HL-60/S4 (cell line): ENCODE measurements around the gene SPATA16.
"Not testable (repeated sequence)": the region's sequence is repeated elsewhere in the genome, so short reads cannot be mapped to it uniquely, and the experiment has no call there.

ENCODE experiments used
- in situ Hi-C: fragments of 300-500 bp; cut with MboI; formaldehyde crosslinking; loops from 2 replicates; pipeline ENCODE4 v1.14.3; 2022; ENCODE audit warnings: low sequenced_read_pairs

Gene SPATA16

GRCh38 chr3:173065543-173065981 is 75.5 kb downstream of the SPATA16 start:
- in situ Hi-C loops, result no loop called here

DNA sequence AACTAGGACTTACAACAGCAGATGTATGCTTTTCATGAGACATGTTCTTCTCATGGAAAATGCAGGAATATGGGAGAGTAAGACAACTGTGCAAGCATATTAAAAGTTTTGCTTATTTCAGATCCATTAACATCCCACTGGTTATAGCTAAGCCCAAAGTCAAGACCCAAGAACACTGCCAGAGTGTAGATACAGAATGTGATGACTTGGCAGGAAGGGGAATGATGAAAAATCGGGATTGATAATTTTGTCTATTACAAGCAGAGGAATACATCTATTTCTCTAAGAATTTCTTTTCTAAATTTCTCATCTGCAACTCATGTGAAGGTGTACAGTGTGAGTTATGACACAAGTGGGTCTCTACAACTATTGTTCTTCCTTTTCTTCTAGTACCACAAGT is 76.4 kb downstream of the SPATA16 start:
- in situ Hi-C loops, result no loop called here

DNA sequence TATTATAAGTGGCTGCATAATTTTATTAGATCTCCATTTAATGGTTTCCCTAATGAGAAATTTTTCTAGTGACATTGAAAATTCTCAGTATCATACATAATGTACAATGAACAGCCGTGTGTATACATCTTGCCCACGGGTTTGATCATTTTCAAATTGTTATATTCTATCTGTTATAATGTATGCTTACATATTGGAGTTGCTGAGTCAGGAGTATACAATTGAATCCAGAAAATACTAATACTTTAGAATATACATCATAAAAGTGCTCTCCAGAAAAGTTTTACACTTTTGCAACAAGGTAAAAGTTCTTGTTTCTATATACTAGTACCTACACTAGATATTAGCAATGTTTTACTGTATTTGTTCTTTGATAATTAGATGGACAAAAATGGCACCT is 82.8 kb downstream of the SPATA16 start:
- in situ Hi-C loops, result no loop called here

DNA sequence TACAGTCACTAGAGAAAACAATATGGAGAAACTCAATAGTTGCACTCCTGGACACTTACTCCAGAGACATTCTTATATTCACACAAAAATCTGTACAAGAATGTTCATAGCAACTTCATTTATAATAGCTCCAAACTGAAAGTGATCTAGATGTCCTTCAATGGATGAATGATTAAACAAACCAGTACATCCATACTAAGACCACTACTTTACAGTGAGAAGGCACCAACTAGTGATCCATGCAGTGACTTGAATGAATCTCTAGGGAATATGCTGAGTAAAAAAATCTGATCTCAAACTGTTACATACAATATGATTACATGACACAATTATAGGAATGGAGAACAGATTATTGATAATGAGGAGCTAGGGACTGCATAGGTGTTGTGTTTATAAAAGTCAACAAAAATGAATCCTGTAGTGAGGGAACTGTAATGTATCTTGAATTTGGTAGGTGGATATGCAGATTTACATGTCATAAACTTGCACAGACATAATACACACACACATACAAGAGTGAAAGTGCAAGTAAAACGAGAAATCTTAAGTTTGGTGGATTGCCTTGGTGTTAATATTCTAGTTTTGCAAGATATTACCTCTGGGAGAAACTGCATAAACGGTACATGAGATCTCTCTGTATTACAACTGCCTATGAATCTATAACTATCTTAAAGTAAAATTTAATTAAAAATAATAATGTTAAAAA is 85.7 kb downstream of the SPATA16 start:
- in situ Hi-C loops, result no loop called here

- in situ Hi-C loops, result no loop called here
These were observed 91.7 kb downstream of the SPATA16 start for GRCh38 chr3:173049360-173049759.

DNA sequence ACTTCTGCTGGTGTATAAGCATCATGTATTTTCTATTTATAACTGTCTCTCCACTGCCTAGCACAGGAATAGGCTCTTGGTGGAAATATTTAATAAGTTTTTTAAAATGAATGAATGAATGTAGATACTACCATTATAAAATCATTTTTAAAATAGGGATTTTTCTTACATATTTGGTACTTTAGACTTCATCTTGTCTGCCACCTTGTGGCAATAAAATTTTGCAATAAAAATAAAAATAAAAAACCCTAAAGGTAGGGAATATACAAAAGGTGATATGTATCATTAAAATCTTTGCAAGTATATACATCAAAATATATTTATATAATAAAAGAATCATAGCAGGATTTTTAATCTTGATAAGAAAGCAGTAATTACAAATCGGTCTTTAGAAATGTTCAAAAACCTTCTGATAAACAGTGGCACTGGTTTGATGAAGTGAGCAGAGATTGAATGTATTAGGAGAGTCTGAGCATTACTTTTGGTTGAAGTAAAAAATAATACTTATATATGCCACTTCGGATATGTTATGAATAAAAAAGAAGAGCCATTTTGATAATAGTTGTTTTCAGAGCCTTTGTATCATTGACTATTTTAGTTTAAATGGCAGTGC is 95.2 kb downstream of the SPATA16 start:
- in situ Hi-C loops, result no loop called here

GRCh38 chr3:173044998-173045397 is 96.0 kb downstream of the SPATA16 start:
- in situ Hi-C loops, result no loop called here

GRCh38 chr3:173043757-173044156 is 97.3 kb downstream of the SPATA16 start:
- in situ Hi-C loops, result no loop called here

GRCh38 chr3:173038484-173038871 is 102.6 kb downstream of the SPATA16 start:
- in situ Hi-C loops, result no loop called here

GRCh38 chr3:173037840-173038483 is 103.1 kb downstream of the SPATA16 start:
- in situ Hi-C loops, result no loop called here

DNA sequence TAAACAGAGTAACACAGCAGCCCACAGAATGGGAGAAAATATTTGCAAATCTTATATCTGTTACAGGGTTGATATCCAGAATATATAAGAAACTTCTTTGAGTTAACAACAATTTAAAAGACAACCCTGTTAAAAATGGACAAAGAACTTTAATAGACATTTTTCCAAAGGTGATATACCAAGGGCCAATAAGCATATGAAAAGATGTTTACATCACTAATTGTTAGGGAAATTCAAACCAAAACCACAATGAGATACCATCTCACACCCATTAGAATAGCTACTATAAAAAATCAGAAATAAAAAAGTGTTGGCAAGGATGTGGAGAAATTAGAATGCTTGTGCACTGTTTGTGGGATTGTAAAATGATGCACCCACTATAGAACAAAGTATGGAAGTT is 110.8 kb downstream of the SPATA16 start:
- in situ Hi-C loops, result no loop called here

GRCh38 chr3:173028351-173028750 is 112.7 kb downstream of the SPATA16 start:
- in situ Hi-C loops, result no loop called here

DNA sequence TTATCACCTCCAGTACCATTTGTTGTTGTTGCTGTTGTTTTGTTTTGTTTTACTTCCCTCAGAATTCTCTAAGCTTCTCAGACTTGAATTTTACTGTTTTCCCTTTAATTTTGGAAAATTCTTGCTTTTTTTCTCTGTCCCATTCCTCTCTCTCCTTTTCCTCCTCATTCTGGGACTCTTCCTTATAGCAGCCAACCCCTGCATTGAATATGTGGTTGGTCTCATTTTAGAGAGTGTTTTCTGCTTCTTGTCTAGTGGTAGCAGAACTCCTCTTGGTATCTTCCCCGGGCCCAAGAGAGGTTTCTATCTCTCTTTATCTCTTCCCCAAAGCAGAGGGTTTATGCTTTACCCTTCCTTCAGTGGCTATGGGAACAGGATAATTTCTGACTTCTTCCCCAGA is 113.6 kb downstream of the SPATA16 start:
- in situ Hi-C loops, result no loop called here

DNA sequence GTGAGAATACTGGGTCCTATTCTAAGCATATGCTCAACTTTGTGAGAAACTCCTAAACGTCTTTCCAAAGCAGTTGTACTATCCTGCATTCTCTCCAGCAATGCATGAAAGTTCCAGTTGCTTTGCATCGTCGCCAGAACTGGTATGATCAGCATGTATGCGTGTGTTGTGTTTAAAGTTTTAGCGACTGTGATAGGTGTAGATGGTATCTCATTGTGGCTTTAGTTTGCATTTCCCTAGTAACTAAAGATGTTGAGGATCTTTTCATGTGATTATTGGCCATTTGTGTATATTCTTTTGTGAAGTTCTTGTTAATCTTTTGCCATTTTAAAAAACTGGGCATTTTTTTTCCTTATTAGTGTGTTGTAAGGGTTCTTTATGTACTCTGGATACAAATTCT is 115.1 kb downstream of the SPATA16 start:
- in situ Hi-C loops, result no loop called here

- in situ Hi-C loops, result no loop called here
These were observed 119.4 kb downstream of the SPATA16 start for GRCh38 chr3:173021547-173022185.

- in situ Hi-C loops, result not testable (repeated sequence)
These were observed 120.9 kb downstream of the SPATA16 start for GRCh38 chr3:173020128-173020527.

DNA sequence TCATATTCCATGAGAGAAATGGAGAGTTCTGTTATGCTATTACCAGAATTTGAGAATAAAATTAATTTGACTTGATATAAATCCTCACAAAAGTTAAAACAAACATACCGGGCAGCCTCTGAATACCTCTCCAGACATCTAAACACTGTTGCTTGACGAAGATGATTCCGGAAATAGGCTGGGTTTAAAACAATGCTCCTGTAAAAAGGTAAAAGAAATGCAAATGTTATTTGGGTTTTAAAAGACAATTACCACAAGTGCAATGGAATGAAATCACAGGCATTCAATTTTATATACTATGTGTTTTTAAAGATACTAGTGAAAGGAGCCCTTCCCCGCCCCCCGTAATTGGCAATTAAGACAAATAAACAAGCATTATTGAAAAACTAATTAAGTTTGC is 121.7 kb downstream of the SPATA16 start:
- in situ Hi-C loops, result no loop called here

DNA sequence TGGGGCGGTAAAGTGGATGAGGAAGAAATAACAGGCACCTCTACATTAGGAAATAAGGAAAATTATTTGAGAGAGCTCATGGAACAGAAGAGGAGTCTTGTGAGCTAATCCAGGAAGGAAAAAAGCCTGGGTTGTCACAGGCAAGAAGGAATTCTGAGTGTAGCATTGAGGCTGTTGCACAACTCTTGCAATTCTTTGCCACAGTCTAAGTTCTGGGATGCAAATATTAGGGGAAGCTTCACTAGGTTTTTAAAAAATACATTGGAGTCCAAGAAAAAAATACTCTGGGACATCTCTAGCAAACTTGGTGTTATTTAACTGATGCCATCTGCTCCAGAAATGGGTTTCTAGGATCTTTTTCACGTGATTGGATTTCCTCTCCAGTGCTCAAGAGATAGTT is 122.3 kb downstream of the SPATA16 start:
- in situ Hi-C loops, result no loop called here

- in situ Hi-C loops, result no loop called here
These were observed 127.7 kb downstream of the SPATA16 start for GRCh38 chr3:173013219-173013832.

DNA sequence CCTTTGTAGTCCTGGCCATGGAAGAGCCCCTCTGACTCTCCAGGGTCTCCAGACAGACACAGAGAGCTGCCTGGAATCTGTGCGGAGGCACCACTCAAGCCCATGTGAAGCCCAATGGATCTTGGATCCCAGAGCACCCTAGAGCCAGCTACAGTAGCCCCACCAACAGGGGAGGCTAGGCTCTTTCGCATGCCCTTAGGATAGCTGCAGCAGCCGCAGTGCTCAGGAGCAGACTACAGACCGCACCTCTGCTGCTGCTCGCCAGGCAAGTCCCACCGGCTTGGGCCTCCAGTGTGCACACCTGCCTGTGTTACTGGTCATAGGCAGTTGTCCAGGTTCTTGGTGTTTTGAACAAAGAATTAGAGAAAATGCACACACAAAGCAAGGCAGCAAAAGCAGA is 131.6 kb downstream of the SPATA16 start:
- in situ Hi-C loops, result no loop called here

DNA sequence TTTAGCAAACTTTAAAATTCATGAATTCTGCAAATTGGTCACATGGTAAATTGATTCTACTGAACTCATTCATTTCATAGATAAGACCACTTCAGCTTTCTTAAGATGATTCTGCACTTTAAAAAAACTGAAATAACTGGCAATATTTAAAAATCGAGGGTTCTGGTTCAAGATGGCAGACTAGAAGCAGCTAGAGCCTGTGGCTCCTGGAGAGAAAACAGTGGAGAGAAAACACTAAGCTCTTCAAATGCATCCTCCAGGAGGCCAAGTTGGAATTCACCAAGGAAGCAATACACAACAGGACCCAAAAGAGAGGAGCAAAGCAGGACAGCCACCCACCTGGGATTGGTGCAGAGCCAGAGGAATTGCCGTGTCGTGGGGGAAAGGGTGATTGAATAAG is 132.1 kb downstream of the SPATA16 start:
- in situ Hi-C loops, result no loop called here
